Measurements from ENCODE around the gene UPF1.
"Not testable (repeated sequence)": the region's sequence is repeated elsewhere in the genome, so short reads cannot be mapped to it uniquely, and the experiment has no call there.

Gene UPF1

GRCh38 chr19:18814063-18814462 lies 17.7 kb upstream of the UPF1 start:
- no peaks in the 10 kb centered on the region for H3K36me3 ChIP-seq (ENCODE audit: control insufficient read depth, insufficient read depth, low read length)
- no peak overlapping the region for H3K4me3 ChIP-seq (ENCODE audit: low read length)
- no CpG with 5 or more reads among the region's 9 CpGs for WGBS (ENCODE audit: insufficient coverage, insufficient read length)
- H3K4me1 ChIP-seq (ENCODE audit: control insufficient read depth, insufficient read depth, low read length) = no peaks in the 10 kb centered on the region
- no peak for DNase-seq (ENCODE audit: low read depth, low spot score)
- H3K9me3 ChIP-seq (ENCODE audit: control insufficient read depth, insufficient read depth, low read length) = no peaks in the 10 kb centered on the region
- H3K27ac ChIP-seq (ENCODE audit: low read length) = no peak overlapping the region
- no peaks in the 10 kb centered on the region for H3K27me3 ChIP-seq (ENCODE audit: control insufficient read depth, insufficient read depth, low read length)

DNA sequence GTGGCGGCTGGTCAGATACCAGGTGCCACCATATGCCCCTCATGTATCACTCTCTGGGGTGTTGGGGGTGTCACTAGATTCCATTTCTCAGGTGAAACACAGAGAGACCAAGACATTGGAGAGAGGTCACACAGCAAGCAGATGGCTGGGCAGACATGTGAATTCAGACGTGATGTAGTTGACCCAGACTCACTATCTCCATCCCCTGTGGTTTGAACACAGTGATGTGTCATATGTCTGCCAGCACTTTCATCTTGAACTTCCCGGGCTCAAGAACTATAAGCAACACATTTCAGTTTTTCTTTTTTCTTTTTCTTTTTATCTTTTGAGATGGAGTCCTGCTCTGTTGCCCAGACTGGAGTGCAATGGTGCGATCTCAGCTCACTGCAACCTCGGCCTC lies 16.1 kb upstream of the UPF1 start:
- H3K9me3 ChIP-seq (ENCODE audit: control insufficient read depth, insufficient read depth, low read length) = no peaks in the 10 kb centered on the region
- H3K27me3 ChIP-seq (ENCODE audit: control insufficient read depth, insufficient read depth, low read length) = no peaks in the 10 kb centered on the region
- no peak overlapping the region for H3K27ac ChIP-seq (ENCODE audit: low read length)
- no peak overlapping the region for H3K4me3 ChIP-seq (ENCODE audit: low read length)
- H3K36me3 ChIP-seq (ENCODE audit: control insufficient read depth, insufficient read depth, low read length) = no peaks in the 10 kb centered on the region
- WGBS (ENCODE audit: insufficient coverage, insufficient read length) = no CpG with 5 or more reads among the region's 5 CpGs
- H3K4me1 ChIP-seq (ENCODE audit: control insufficient read depth, insufficient read depth, low read length) = no peaks in the 10 kb centered on the region
- DNase-seq (ENCODE audit: low read depth, low spot score) = no peak

DNA sequence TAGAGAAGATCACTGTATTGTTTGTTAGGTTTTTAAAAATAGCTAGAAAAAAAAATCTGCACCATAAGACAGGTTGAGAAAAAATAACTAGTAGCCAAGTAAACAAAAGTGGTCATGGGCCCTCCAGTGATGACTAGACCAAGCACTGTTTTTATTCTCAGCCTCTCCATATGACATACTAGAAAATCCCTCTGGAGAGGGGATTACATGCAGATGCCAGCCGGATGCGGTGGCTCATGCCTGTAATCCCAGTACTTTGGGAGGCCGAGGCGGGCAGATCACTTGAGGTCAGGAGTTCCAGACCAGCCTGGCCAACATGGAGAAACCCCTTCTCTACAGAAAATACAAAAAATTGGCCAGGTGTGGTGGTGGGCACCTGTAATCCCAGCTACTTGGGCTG lies 15.1 kb upstream of the UPF1 start:
- WGBS (ENCODE audit: insufficient coverage, insufficient read length) = no CpG with 5 or more reads among the region's 4 CpGs
- H3K4me1 ChIP-seq (ENCODE audit: control insufficient read depth, insufficient read depth, low read length); H3K9me3 ChIP-seq (ENCODE audit: control insufficient read depth, insufficient read depth, low read length); H3K27ac ChIP-seq (ENCODE audit: low read length); H3K36me3 ChIP-seq (ENCODE audit: control insufficient read depth, insufficient read depth, low read length); H3K4me3 ChIP-seq (ENCODE audit: low read length); DNase-seq (ENCODE audit: low read depth, low spot score); H3K27me3 ChIP-seq (ENCODE audit: control insufficient read depth, insufficient read depth, low read length): not testable (repeated sequence)

GRCh38 chr19:18817574-18817973 lies 14.2 kb upstream of the UPF1 start:
- Histone ChIP-seq H3K27me3 (ENCODE audit: control insufficient read depth, insufficient read depth, low read length) (no peaks in the 10 kb centered on the region), H3K36me3 (ENCODE audit: control insufficient read depth, insufficient read depth, low read length) (no peaks in the 10 kb centered on the region), H3K9me3 (ENCODE audit: control insufficient read depth, insufficient read depth, low read length) (no peaks in the 10 kb centered on the region), H3K4me3 (ENCODE audit: low read length) (no peak overlapping the region), H3K27ac (ENCODE audit: low read length) (no peak overlapping the region), H3K4me1 (ENCODE audit: control insufficient read depth, insufficient read depth, low read length) (no peaks in the 10 kb centered on the region)
- no peak for DNase-seq (ENCODE audit: low read depth, low spot score)
- WGBS (ENCODE audit: insufficient coverage, insufficient read length) = no CpG with 5 or more reads among the region's 9 CpGs

GRCh38 chr19:18828786-18829185 lies 3.0 kb upstream of the UPF1 start:
- H3K36me3 ChIP-seq (ENCODE audit: control insufficient read depth, insufficient read depth, low read length) = no peaks in the 10 kb centered on the region
- no peaks in the 10 kb centered on the region for H3K9me3 ChIP-seq (ENCODE audit: control insufficient read depth, insufficient read depth, low read length)
- DNase-seq (ENCODE audit: low read depth, low spot score) = no peak
- no peak overlapping the region for H3K4me3 ChIP-seq (ENCODE audit: low read length)
- no CpG with 5 or more reads among the region's 6 CpGs for WGBS (ENCODE audit: insufficient coverage, insufficient read length)
- H3K4me1 ChIP-seq (ENCODE audit: control insufficient read depth, insufficient read depth, low read length) = peaks cover 4% of the 10 kb centered on the region; the same call in 1 of the 2 replicates
- H3K27me3 ChIP-seq (ENCODE audit: control insufficient read depth, insufficient read depth, low read length) = no peaks in the 10 kb centered on the region
- no peak overlapping the region for H3K27ac ChIP-seq (ENCODE audit: low read length)

GRCh38 chr19:18830488-18830887 lies 1.3 kb upstream of the UPF1 start:
- WGBS (ENCODE audit: insufficient coverage, insufficient read length) = no CpG with 5 or more reads among the region's 2 CpGs
- Histone ChIP-seq H3K9me3 (ENCODE audit: control insufficient read depth, insufficient read depth, low read length) (no peaks in the 10 kb centered on the region), H3K36me3 (ENCODE audit: control insufficient read depth, insufficient read depth, low read length) (no peaks in the 10 kb centered on the region), H3K27me3 (ENCODE audit: control insufficient read depth, insufficient read depth, low read length) (no peaks in the 10 kb centered on the region), H3K4me1 (ENCODE audit: control insufficient read depth, insufficient read depth, low read length) (peaks cover 4% of the 10 kb centered on the region; the same call in 1 of the 2 replicates), H3K27ac (ENCODE audit: low read length) (no peak overlapping the region), H3K4me3 (ENCODE audit: low read length) (no peak overlapping the region)
- DNase-seq (ENCODE audit: low read depth, low spot score) = no peak

GRCh38 chr19:18832306-18833140 lies 764 bp downstream of the UPF1 start:
- Histone ChIP-seq H3K4me3 (ENCODE audit: low read length) (peak overlapping the region; percentile 92), H3K4me1 (ENCODE audit: control insufficient read depth, insufficient read depth, low read length) (peaks cover 4% of the 10 kb centered on the region; the same call in 1 of the 2 replicates), H3K27ac (ENCODE audit: low read length) (no peak overlapping the region), H3K9me3 (ENCODE audit: control insufficient read depth, insufficient read depth, low read length) (no peaks in the 10 kb centered on the region), H3K27me3 (ENCODE audit: control insufficient read depth, insufficient read depth, low read length) (no peaks in the 10 kb centered on the region), H3K36me3 (ENCODE audit: control insufficient read depth, insufficient read depth, low read length) (no peaks in the 10 kb centered on the region)
- no peak for DNase-seq (ENCODE audit: low read depth, low spot score)
- WGBS (ENCODE audit: insufficient coverage, insufficient read length) = no CpG with 5 or more reads among the region's 69 CpGs

GRCh38 chr19:18833141-18833476 lies 1.4 kb downstream of the UPF1 start:
- peak overlapping the region; percentile 92; the same call in 1 of the 2 replicates for H3K4me3 ChIP-seq (ENCODE audit: low read length)
- DNase-seq (ENCODE audit: low read depth, low spot score) = no peak
- WGBS (ENCODE audit: insufficient coverage, insufficient read length) = no CpG with 5 or more reads among the region's 9 CpGs
- H3K4me1 ChIP-seq (ENCODE audit: control insufficient read depth, insufficient read depth, low read length) = peaks cover 4% of the 10 kb centered on the region; the same call in 1 of the 2 replicates
- H3K27me3 ChIP-seq (ENCODE audit: control insufficient read depth, insufficient read depth, low read length) = no peaks in the 10 kb centered on the region
- no peaks in the 10 kb centered on the region for H3K36me3 ChIP-seq (ENCODE audit: control insufficient read depth, insufficient read depth, low read length)
- no peaks in the 10 kb centered on the region for H3K9me3 ChIP-seq (ENCODE audit: control insufficient read depth, insufficient read depth, low read length)
- H3K27ac ChIP-seq (ENCODE audit: low read length) = no peak overlapping the region

GRCh38 chr19:18833849-18834643 lies 2.3 kb downstream of the UPF1 start:
- no CpG with 5 or more reads among the region's 18 CpGs for WGBS (ENCODE audit: insufficient coverage, insufficient read length)
- Histone ChIP-seq H3K4me3 (ENCODE audit: low read length) (no peak overlapping the region), H3K27ac (ENCODE audit: low read length) (no peak overlapping the region), H3K4me1 (ENCODE audit: control insufficient read depth, insufficient read depth, low read length) (peaks cover 4% of the 10 kb centered on the region; the same call in 1 of the 2 replicates), H3K36me3 (ENCODE audit: control insufficient read depth, insufficient read depth, low read length) (no peaks in the 10 kb centered on the region), H3K27me3 (ENCODE audit: control insufficient read depth, insufficient read depth, low read length) (no peaks in the 10 kb centered on the region), H3K9me3 (ENCODE audit: control insufficient read depth, insufficient read depth, low read length) (no peaks in the 10 kb centered on the region)
- no peak for DNase-seq (ENCODE audit: low read depth, low spot score)

GRCh38 chr19:18834644-18834984 lies 2.9 kb downstream of the UPF1 start:
- Histone ChIP-seq H3K4me3 (ENCODE audit: low read length) (no peak overlapping the region), H3K27ac (ENCODE audit: low read length) (no peak overlapping the region), H3K4me1 (ENCODE audit: control insufficient read depth, insufficient read depth, low read length) (peaks cover 6% of the 10 kb centered on the region), H3K36me3 (ENCODE audit: control insufficient read depth, insufficient read depth, low read length) (no peaks in the 10 kb centered on the region), H3K9me3 (ENCODE audit: control insufficient read depth, insufficient read depth, low read length) (no peaks in the 10 kb centered on the region), H3K27me3 (ENCODE audit: control insufficient read depth, insufficient read depth, low read length) (no peaks in the 10 kb centered on the region)
- no CpG with 5 or more reads among the region's 4 CpGs for WGBS (ENCODE audit: insufficient coverage, insufficient read length)
- no peak for DNase-seq (ENCODE audit: low read depth, low spot score)

Measured in iPS DF 6.9 (cell line).